Stimulated activated naive CD4-positive, alpha-beta T cell (primary cell): ENCODE results near the gene SLCO4A1.

Experiments
- DNase-seq, 6 experiments: peaks; one replicate each; lab custom pipeline; 2025; lab: John Stamatoyannopoulos, UW

Gene SLCO4A1

GRCh38 chr20:62716941-62717310 is 74.6 kb downstream of the SLCO4A1 start:
- DNase-seq, result no peak

GRCh38 chr20:62717933-62718332 is 75.6 kb downstream of the SLCO4A1 start:
- no peak for DNase-seq

DNA sequence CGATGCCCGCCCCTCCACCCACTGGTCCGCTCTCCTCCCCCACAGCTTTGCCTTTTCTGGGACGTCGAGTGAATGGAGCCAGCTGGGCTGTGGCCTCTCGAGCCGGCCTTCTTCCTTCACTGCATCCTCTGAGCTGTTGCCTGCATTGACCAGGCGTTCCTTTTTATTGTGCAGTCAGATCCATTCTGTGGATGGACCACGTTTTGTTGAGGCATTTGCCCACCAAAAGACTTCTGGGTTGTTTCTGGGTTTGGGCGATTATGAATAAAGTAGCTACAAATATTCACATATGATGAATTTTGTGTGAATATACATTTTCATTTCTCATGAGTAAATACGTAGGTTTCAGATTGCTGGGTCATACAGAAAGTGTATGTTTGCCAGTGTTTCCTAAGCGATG is 76.2 kb downstream of the SLCO4A1 start:
- DNase-seq, result no peak

- DNase-seq, result no peak
Measured at GRCh38 chr20:62719250-62719935, 77.1 kb downstream of the SLCO4A1 start.
